ENCODE results near the gene BMP7. TPM values are rescaled to one million over a fixed set of nuclear protein-coding genes. Genes with fewer than 3 reads are reported as not detected.

Gene BMP7
- total and polyA plus RNA-seq, 9 of the 15 experiments (the other 6 are each of a cell fraction or from before 2014, with no cell fraction given): 0.18 TPM; not detected in 8

DNA sequence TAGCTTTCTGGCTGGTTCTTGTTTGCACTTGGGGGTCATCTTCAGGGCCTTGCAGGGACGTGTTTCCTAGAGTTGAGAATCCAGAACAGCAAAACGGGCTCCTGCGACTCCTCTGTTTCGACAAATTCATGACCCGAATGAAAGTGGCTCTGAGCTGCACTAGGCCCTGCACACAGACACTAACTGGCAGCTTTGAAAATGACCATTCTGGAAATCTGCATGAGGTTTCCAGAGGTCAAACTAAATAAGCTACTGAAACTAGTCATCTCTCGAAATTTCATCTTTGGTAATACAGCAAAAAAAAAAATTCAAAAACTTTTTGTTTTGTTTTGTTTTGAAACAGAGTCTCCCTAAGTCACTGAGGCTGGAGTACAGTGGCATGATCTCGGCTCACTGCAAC lies 15.5 kb upstream of the BMP7 start:
- no peaks in the 10 kb centered on the region for H3K4me1 ChIP-seq (replicated peaks in 1 of 2; ENCODE audit: control insufficient read depth in 2 of 2, insufficient read depth in 2 of 2, low read length in 2 of 2)
- H3K79me2 ChIP-seq (ENCODE audit: control insufficient read depth, insufficient read depth, low read length): no peaks in the 10 kb centered on the region
- 0% methylated on average over 7 of the region's 7 CpGs for WGBS (ENCODE audit: insufficient coverage, low coverage, missing lambda C conversion rate)
- no peak overlapping the region for H2AFZ ChIP-seq (ENCODE audit: low read depth, low read length)
- ChIA-PET POLR2A (interaction anchor here (0.7 to 0.9 kb wide), 2 partner anchors 8 to 152 kb away, joined by 3 to 5 read pairs; no protein-coding TSS in a partner anchor), CTCF (ENCODE audit: low intra/inter-chr PET ratio) (no interaction called here)
- no peak for FAIRE-seq
- no peak overlapping the region for H3K4me3 ChIP-seq
- H3K4me2 ChIP-seq (ENCODE audit: insufficient read depth, low read length): no peak overlapping the region
- in situ Hi-C loops (cut with MboI) (no loop called here), intact Hi-C loops (cut with micrococcal nuclease) (no loop called here)
- H3K27ac ChIP-seq (ENCODE audit: extremely low read depth, low read depth, low read length): no peak overlapping the region
- no peak overlapping the region for H3K9ac ChIP-seq (ENCODE audit: insufficient read depth in 1 of 2, low read depth in 2 of 2, low read length in 2 of 2)
- peaks cover 3% of the 10 kb centered on the region; the same call in 1 of the 2 replicates for H4K20me1 ChIP-seq (replicated peaks; ENCODE audit: control insufficient read depth, insufficient read depth, low read length)
- no peak for ATAC-seq
- DNase-seq (ENCODE audit: extremely low read depth in 1 of 4, low spot score in 3 of 4): no peak
- no peaks in the 10 kb centered on the region for H3K9me3 ChIP-seq (replicated peaks; ENCODE audit: control insufficient read depth, insufficient read depth, low read depth, low read length)
- no peaks in the 10 kb centered on the region for H3K36me3 ChIP-seq (ENCODE audit: control insufficient read depth, insufficient read depth, low read length)
- H3K9me1 ChIP-seq (ENCODE audit: control insufficient read depth, insufficient read depth, low read length): no peaks in the 10 kb centered on the region
- peaks cover 30 to 70% of the 10 kb centered on the region in 2 experiments for H3K27me3 ChIP-seq (ENCODE audit: control insufficient read depth in 2 of 2, insufficient read depth in 2 of 2, low read length in 2 of 2)
- BruUV-seq (replicated peaks): no TSS peak
- TF ChIP-seq, protein P1, sequence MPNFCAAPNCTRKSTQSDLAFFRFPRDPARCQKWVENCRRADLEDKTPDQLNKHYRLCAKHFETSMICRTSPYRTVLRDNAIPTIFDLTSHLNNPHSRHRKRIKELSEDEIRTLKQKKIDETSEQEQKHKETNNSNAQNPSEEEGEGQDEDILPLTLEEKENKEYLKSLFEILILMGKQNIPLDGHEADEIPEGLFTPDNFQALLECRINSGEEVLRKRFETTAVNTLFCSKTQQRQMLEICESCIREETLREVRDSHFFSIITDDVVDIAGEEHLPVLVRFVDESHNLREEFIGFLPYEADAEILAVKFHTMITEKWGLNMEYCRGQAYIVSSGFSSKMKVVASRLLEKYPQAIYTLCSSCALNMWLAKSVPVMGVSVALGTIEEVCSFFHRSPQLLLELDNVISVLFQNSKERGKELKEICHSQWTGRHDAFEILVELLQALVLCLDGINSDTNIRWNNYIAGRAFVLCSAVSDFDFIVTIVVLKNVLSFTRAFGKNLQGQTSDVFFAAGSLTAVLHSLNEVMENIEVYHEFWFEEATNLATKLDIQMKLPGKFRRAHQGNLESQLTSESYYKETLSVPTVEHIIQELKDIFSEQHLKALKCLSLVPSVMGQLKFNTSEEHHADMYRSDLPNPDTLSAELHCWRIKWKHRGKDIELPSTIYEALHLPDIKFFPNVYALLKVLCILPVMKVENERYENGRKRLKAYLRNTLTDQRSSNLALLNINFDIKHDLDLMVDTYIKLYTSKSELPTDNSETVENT (CRISPR knock-in tag; IDR thresholded peaks at IDR 0.05): no peak
- TF ChIP-seq XRCC4 (IDR thresholded peaks at IDR 0.05; ENCODE audit: extremely low read depth, insufficient read depth, insufficient read length): no peak
- no peak for TF ChIP-seq KLF1 (tag; IDR thresholded peaks at IDR 0.05)
- TF ChIP-seq, protein P2, sequence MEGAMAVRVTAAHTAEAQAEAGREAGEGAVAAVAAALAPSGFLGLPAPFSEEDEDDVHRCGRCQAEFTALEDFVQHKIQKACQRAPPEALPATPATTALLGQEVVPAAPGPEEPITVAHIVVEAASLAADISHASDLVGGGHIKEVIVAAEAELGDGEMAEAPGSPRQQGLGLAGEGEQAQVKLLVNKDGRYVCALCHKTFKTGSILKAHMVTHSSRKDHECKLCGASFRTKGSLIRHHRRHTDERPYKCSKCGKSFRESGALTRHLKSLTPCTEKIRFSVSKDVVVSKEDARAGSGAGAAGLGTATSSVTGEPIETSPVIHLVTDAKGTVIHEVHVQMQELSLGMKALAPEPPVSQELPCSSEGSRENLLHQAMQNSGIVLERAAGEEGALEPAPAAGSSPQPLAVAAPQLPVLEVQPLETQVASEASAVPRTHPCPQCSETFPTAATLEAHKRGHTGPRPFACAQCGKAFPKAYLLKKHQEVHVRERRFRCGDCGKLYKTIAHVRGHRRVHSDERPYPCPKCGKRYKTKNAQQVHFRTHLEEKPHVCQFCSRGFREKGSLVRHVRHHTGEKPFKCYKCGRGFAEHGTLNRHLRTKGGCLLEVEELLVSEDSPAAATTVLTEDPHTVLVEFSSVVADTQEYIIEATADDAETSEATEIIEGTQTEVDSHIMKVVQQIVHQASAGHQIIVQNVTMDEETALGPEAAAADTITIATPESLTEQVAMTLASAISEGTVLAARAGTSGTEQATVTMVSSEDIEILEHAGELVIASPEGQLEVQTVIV (CRISPR knock-in tag; IDR thresholded peaks at IDR 0.05; ENCODE audit: borderline replicate concordance): no peak
- TF ChIP-seq, protein P3, sequence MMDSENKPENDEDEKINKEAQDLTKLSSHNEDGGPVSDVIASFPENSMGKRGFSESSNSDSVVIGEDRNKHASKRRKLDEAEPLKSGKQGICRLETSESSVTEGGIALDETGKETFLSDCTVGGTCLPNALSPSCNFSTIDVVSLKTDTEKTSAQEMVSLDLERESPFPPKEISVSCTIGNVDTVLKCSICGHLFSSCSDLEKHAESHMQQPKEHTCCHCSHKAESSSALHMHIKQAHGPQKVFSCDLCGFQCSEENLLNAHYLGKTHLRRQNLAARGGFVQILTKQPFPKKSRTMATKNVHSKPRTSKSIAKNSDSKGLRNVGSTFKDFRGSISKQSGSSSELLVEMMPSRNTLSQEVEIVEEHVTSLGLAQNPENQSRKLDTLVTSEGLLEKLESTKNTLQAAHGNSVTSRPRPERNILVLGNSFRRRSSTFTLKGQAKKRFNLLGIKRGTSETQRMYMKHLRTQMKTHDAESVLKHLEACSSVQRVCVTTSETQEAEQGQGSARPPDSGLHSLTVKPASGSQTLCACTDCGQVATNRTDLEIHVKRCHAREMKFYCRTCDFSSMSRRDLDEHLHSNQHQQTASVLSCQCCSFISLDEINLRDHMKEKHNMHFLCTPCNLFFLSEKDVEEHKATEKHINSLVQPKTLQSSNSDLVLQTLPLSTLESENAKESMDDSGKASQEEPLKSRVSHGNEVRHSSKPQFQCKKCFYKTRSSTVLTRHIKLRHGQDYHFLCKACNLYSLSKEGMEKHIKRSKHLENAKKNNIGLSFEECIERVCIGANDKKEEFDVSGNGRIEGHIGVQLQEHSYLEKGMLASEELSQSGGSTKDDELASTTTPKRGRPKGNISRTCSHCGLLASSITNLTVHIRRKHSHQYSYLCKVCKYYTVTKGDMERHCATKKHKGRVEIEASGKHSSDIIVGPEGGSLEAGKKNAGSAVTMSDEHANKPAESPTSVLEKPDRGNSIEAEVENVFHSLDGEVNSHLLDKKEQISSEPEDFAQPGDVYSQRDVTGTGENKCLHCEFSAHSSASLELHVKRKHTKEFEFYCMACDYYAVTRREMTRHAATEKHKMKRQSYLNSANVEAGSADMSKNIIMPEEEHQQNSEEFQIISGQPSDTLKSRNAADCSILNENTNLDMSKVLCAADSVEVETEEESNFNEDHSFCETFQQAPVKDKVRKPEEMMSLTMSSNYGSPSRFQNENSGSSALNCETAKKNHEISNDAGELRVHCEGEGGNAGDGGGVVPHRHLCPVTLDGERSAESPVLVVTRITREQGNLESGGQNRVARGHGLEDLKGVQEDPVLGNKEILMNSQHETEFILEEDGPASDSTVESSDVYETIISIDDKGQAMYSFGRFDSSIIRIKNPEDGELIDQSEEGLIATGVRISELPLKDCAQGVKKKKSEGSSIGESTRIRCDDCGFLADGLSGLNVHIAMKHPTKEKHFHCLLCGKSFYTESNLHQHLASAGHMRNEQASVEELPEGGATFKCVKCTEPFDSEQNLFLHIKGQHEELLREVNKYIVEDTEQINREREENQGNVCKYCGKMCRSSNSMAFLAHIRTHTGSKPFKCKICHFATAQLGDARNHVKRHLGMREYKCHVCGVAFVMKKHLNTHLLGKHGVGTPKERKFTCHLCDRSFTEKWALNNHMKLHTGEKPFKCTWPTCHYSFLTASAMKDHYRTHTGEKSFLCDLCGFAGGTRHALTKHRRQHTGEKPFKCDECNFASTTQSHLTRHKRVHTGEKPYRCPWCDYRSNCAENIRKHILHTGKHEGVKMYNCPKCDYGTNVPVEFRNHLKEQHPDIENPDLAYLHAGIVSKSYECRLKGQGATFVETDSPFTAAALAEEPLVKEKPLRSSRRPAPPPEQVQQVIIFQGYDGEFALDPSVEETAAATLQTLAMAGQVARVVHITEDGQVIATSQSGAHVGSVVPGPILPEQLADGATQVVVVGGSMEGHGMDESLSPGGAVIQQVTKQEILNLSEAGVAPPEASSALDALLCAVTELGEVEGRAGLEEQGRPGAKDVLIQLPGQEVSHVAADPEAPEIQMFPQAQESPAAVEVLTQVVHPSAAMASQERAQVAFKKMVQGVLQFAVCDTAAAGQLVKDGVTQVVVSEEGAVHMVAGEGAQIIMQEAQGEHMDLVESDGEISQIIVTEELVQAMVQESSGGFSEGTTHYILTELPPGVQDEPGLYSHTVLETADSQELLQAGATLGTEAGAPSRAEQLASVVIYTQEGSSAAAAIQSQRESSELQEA (IDR thresholded peaks at IDR 0.05; ENCODE audit: low read depth): no peak
- no peak for TF ChIP-seq HDGF (IDR thresholded peaks at IDR 0.05)
- no peak for TF ChIP-seq POLR3G (IDR thresholded peaks at IDR 0.05; ENCODE audit: extremely low read depth, insufficient read length, insufficient replicate concordance)
- no peak for TF ChIP-seq NELFE (IDR thresholded peaks at IDR 0.05; ENCODE audit: insufficient read depth, insufficient read length)

Measured in K562 (cell line).